Activated CD4-positive, alpha-beta memory T cell treated with anti-CD3 and anti-CD28 coated beads for 36 hours (primary cell): Measurements from ENCODE around the gene TGFBR3L. TPM values are rescaled to one million over a fixed set of nuclear protein-coding genes. Genes with fewer than 3 reads are reported as not detected.

Experiments used
- CTCF ChIA-PET: fragments of 350-600 bp; sonication (Branson Sonifier 250); formaldehyde crosslinking; loops from one replicate; lab custom pipeline; 2021; ENCODE audit warnings: antibody characterized with exemption, inconsistent platforms; lab: Charles Lee
- POLR2A ChIA-PET: fragments of 350-600 bp; sonication (Branson Sonifier 250); formaldehyde crosslinking; loops from one replicate; lab custom pipeline; 2021; ENCODE audit warnings: antibody characterized with exemption; lab: Charles Lee
- DNase-seq: peaks from one replicate; pipeline ENCODE4 v3.0.0-alpha.2; 2020
- H3K27ac Mint-ChIP-seq: one replicate; pipeline ENCODE4 v1.8.0; 2021; ENCODE audit warnings: mixed read lengths
- H3K27me3 Mint-ChIP-seq: one replicate; pipeline ENCODE4 v1.8.0; 2021; ENCODE audit warnings: mixed read lengths
- H3K36me3 Mint-ChIP-seq: one replicate; pipeline ENCODE4 v1.8.0; 2021; ENCODE audit warnings: mixed read lengths
- H3K4me1 Mint-ChIP-seq: one replicate; pipeline ENCODE4 v1.8.0; 2021; ENCODE audit warnings: low read depth, mixed read lengths
- H3K4me3 Mint-ChIP-seq: one replicate; pipeline ENCODE4 v1.8.0; 2021; ENCODE audit warnings: mild to moderate bottlenecking, mixed read lengths
- H3K9me3 Mint-ChIP-seq: one replicate; pipeline ENCODE4 v1.8.0; 2021; ENCODE audit warnings: mixed read lengths
- intact Hi-C: fragments of 100-400 bp; cut with micrococcal nuclease; formaldehyde crosslinking; loops from one replicate; pipeline ENCODE4 v1.15.1; 2023
- total RNA-seq, 2 experiments: library from RNA; stranded (reverse); gene quantifications; one replicate each; pipeline ENCODE4 v1.2.3, GENCODE V29; 2021

The TGFBR3L gene
- total RNA-seq = 1 to 10 TPM; 4.4 to 4.6 TPM

DNA sequence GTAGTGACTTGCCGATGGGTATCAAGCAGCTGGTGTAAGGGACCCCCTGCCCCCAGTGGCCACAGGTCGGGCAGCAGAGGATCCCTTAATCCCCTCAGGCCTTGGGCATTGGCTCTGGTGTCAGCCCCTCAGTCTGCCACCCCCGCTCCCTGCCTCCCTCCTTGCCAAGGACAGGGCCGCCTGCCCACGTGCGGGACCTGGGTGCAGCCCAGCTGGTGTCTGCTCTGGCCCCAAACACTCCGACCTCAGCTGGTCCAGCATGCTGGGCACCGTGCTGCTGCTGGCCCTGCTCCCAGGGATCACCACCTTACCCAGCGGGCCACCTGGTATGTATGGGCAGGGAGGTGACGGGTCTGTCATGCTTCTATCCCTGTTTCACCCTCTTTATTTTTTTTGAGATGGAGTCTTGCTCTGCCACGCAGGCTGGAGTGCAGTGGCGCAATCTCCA lies at the start of gene TGFBR3L:
Gene TGFBR3L, plus strand, starts transcription at position 233 of the 448 bp plus-strand sequence.
- Mint-ChIP-seq H3K36me3 (peaks cover 19% of the 10 kb centered on the region), H3K27me3 (peaks cover 21% of the 10 kb centered on the region), H3K27ac (no peak within 1 kb of the TSS), H3K4me1 (peaks cover 15% of the 10 kb centered on the region), H3K4me3 (peak within 1 kb of the TSS; percentile 46), H3K9me3 (no peaks in the 10 kb centered on the region)
- ChIA-PET CTCF (no interaction called here), POLR2A (no interaction called here)
- no peak for DNase-seq
- intact Hi-C loops = no loop called here

DNA sequence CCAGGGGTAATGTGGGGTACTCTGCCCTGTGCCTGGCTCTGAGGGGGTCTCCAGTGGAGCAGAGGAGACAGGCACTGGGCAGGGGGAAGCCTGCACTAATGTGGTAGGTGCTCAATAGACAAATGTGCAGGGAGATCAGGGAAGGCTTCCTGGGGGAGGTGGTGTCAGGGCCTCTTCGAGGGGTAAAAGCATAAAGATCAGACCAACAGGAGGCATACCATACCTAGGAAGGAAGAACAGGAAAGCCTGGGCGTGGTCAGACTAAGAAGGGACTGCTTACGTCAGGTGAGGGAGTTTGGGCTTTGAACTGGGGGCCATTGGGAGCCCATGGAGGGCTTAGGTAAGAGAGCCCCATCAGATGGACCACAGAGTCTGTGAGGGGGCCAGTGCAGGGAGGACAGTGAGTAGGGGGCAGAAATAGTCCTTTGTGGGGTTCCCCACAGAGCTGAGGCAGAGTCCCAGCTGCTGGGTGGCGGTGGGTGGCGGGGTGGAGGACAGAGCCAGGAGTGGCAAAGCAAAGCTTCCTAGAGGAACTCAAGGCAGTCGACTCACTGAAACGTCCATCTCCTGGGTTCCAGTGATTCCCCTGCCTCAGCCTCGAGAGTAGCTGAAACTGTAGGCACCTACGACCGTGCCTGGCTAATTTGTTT lies 49.2 kb upstream of the TGFBR3L start:
- ChIA-PET CTCF (no interaction called here), POLR2A (no interaction called here)
- Mint-ChIP-seq H3K4me1 (peaks cover 33% of the 10 kb centered on the region), H3K27me3 (peaks cover 11% of the 10 kb centered on the region), H3K27ac (no peak overlapping the region), H3K9me3 (no peaks in the 10 kb centered on the region), H3K4me3 (no peak overlapping the region), H3K36me3 (no peaks in the 10 kb centered on the region)
- intact Hi-C loops = loop anchor here (5.0 kb wide), 1 partner anchor 37 kb away; the partner anchor contains the start of gene MAP2K7
- DNase-seq = peak; percentile 18

DNA sequence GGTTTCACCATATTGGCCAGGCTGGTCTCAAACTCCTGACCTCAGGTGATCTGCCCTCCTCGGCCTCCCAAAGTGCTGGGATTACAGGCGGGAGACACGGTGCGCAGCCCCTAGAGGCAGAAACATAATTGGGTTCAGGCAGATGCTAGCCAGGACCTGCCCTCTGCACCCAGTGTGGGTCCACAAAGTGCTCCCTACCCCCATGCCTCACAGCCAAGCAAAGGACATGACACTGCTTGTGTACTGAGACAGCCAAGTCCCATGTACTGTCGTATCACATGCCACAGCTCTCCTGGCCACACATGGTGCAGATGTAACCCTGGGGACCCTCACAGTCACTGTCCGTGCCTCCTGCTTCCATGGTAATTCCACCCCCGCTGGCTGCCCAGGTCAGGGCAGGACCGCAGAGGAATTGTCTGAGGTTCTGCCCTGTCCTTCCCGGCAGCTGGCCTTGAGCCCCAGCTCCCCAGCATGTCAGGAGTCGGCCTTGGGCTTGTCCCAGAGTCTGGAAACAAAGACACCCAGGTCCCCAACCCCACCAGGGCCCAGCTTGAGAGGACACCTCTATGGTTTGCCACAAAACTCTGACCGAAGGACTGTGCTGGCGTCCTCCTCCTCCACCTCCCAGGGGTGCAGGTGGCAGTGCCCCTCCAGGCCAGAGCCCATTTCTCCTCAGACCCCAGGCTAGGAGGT lies 48.1 kb upstream of the TGFBR3L start:
- peaks cover 34% of the 10 kb centered on the region for H3K4me1 Mint-ChIP-seq
- no peak for DNase-seq
- intact Hi-C loops = loop anchor here (5.0 kb wide), 1 partner anchor 36 kb away; the partner anchor contains the start of gene MAP2K7
- H3K4me3 Mint-ChIP-seq = no peak overlapping the region
- no peaks in the 10 kb centered on the region for H3K36me3 Mint-ChIP-seq
- H3K9me3 Mint-ChIP-seq = no peaks in the 10 kb centered on the region
- ChIA-PET CTCF (interaction anchor here (0.8 kb wide), 1 partner anchor 49 kb away, joined by 4 read pairs; no protein-coding TSS in a partner anchor), POLR2A (no interaction called here)
- H3K27ac Mint-ChIP-seq = no peak overlapping the region
- H3K27me3 Mint-ChIP-seq = peaks cover 12% of the 10 kb centered on the region

DNA sequence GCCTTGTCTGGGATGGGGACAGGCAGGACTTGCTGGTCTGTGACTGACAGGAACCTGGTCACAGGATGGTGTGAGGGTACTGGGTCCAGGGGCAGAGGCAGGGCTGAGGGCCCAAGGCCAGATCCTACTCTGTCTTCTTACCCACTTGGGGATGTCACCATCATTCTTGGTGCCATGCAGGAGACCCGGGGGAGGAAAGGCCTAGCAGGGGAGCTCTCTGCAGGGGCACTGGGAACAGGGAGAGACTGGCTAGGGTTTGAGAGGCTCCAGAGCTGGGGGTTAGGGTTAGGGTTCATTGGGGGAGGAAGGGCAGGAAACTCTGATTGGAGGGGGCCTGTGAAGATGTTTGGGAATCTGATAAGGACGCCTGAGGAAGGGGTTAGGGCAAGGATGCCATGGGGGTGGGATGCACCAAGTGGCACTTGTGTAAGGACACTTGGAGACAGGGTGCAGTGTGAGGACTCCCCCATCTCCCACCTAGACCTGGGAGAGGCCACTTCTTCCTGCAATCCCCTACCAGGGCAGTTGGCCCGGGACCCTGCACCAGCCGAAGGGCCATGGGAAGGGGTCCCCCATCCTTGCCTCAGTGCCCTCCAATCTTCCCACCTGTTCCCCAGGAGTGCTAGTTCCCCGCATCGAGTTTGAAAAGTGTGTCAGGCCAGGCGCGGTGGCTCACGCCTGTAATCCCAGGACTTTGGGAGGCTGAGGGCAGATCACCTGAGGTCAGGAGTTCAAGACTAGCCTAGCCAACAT lies 47.4 kb upstream of the TGFBR3L start:
- peaks cover 20% of the 10 kb centered on the region for H3K27me3 Mint-ChIP-seq
- peaks cover 37% of the 10 kb centered on the region for H3K4me1 Mint-ChIP-seq
- ChIA-PET CTCF (interaction anchor here (0.8 to 2.3 kb wide), 2 partner anchors 48 to 299 kb away, joined by 4 to 21 read pairs; no protein-coding TSS in a partner anchor), POLR2A (no interaction called here)
- H3K27ac Mint-ChIP-seq = no peak overlapping the region
- H3K4me3 Mint-ChIP-seq = no peak overlapping the region
- no peaks in the 10 kb centered on the region for H3K9me3 Mint-ChIP-seq
- H3K36me3 Mint-ChIP-seq = no peaks in the 10 kb centered on the region
- DNase-seq = no peak
- intact Hi-C loops = loop anchor here (5.0 kb wide), 1 partner anchor 35 kb away; the partner anchor contains the start of gene MAP2K7

DNA sequence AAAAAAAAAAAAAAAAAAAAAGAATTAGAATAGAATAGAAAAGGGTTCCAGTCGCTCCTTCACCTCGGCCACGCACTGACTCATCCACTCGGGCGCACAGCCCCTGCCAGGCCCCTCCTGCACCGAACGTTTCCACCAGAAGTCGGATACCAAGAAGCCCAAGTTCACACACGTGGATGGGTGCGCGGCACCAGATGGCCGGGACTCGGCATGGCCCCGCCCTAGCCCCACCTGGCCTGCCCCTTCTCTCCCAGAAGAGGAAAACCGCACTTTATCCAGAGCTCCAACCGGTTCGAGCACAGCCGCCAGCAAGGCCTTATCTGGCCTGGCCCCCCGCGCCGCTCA lies 46.3 kb upstream of the TGFBR3L start:
- H3K4me3 Mint-ChIP-seq = peak overlapping the region; percentile 73
- peaks cover 40% of the 10 kb centered on the region for H3K4me1 Mint-ChIP-seq
- no peak overlapping the region for H3K27ac Mint-ChIP-seq
- DNase-seq = peak; percentile 48
- no peaks in the 10 kb centered on the region for H3K9me3 Mint-ChIP-seq
- intact Hi-C loops = loop anchor here (2.0 to 5.0 kb wide), 2 partner anchors 34 to 39 kb away; partner anchors contain the start of gene MAP2K7
- POLR2A ChIA-PET = interaction anchor here (0.9 to 1.0 kb wide), 2 partner anchors 35 to 48 kb away, joined by 3 to 4 read pairs; partner anchors contain the start of gene MAP2K7
- CTCF ChIA-PET = interaction anchor here (0.7 to 2.3 kb wide), 19 partner anchors 10 to 400 kb away, joined by 3 to 28 read pairs (median 7); partner anchors contain the start of genes EVI5L, LRRC8E, MAP2K7 and MCOLN1
- no peaks in the 10 kb centered on the region for H3K36me3 Mint-ChIP-seq
- peaks cover 26% of the 10 kb centered on the region for H3K27me3 Mint-ChIP-seq

DNA sequence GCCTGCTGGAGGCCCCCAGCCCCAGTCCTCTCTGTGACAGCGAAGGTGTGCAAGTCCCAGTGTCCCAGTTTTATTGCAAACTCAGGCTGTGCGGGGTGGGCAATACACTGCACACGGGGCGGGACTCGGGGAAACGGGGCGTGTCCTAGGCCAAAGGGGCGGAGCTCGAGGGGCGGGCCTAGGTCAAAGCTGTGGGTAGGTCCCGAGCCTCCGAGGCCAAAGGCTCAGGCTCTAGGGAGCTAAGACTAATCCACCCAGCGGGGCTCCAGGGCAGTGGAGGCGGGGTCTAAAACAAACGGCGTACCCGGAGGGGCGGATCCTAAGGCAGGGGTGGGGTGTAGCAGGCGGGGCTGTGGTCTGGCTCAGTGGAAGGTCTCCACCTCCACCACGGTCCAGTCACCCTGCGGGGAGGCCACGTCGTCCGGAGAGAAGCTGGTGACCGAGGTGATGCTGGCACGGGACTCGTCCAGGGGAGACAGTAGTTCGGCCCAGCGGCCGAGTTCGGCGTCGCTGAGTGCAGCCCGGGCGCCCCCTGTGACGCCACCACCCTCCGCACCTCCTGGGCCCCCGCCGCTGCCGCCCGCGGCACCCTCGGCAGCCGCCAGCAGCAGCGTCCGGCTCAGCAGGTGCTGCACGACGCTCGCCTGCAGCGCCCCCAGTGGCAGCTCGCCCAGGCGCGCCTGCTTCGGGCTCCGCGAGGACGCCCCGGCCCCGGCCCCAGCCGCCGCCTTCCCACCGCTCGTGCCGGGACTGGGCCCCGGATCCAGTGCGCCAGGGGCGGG lies 45.8 kb upstream of the TGFBR3L start:
- peaks cover 29% of the 10 kb centered on the region for H3K27me3 Mint-ChIP-seq
- intact Hi-C loops = loop anchor here (1.0 to 5.0 kb wide), 3 partner anchors 33 to 51 kb away; partner anchors contain the start of genes MAP2K7 and SNAPC2
- ChIA-PET CTCF (interaction anchor here (0.7 to 2.3 kb wide), 32 partner anchors 8 to 481 kb away, joined by 3 to 28 read pairs (median 6); partner anchors contain the start of genes EVI5L, LRRC8E, MAP2K7 and MCOLN1), POLR2A (interaction anchor here (0.9 to 1.0 kb wide), 2 partner anchors 35 to 47 kb away, joined by 3 to 4 read pairs; partner anchors contain the start of gene MAP2K7)
- peak overlapping the region; percentile 73 for H3K4me3 Mint-ChIP-seq
- peaks cover 42% of the 10 kb centered on the region for H3K4me1 Mint-ChIP-seq
- DNase-seq = peak; percentile 86
- no peak overlapping the region for H3K27ac Mint-ChIP-seq
- no peaks in the 10 kb centered on the region for H3K36me3 Mint-ChIP-seq
- no peaks in the 10 kb centered on the region for H3K9me3 Mint-ChIP-seq

DNA sequence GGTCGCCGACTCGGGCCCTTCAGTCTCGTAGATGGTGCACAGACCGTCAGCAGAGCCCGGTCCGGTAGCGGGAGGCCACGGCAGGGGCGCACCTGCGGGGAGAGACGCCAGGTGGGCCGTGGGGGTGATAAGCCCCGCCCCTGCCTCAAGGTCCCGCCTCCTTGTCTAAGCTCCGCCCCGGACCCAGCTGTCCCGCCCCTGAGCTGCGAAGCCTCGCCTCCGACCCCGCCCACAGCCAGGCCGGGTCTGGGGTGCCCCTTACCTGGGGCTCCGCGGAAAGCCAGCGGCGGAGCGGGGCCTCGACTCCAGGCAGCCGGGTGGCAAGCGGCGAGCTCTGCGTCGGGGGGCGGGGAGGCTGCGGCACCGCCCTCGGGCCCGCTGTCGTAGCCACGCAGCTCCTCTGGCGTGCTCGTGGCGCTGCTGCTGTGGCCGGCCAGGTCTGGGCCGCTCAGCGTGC lies 45.1 kb upstream of the TGFBR3L start:
- peaks cover 41% of the 10 kb centered on the region for H3K4me1 Mint-ChIP-seq
- H3K27ac Mint-ChIP-seq = no peak overlapping the region
- CTCF ChIA-PET = interaction anchor here (0.6 to 2.3 kb wide), 35 partner anchors 9 to 482 kb away, joined by 3 to 28 read pairs (median 6); partner anchors contain the start of genes EVI5L, LRRC8E, MAP2K7 and MCOLN1

DNA sequence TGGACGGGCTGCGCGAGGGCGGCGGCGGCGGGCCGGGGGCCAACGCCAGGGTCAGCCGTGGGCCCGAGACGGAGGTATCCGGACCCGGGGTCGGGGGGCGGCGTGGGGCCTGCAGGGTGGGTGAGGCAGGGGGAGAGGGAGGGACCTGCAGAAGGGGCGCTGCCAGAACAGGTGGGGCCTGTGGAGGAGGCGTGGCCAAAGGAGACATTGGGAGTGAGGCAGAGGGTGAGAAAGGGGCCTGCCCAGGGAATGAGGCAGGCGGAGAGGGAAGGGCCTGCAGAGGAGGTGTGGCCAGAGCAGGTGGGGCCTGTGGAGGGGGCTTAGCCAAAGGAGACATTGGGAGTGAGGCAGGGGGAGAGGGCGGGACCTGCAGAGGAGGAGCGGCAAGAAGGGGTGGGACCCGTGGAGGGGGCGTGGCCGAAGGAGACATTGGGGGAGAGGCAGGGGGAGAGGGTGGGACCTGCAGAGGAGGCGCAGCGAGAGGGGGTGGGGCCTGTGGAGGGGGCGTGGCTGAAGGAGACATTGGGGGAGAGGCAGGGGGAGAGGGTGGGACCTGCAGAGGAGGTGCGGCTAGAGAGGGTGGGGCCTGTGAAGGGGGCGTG lies 44.6 kb upstream of the TGFBR3L start:
- ChIA-PET POLR2A (no interaction called here), CTCF (interaction anchor here (0.6 to 2.3 kb wide), 33 partner anchors 9 to 482 kb away, joined by 3 to 28 read pairs (median 6); partner anchors contain the start of genes EVI5L, LRRC8E, MAP2K7 and MCOLN1)
- peaks cover 25% of the 10 kb centered on the region for H3K27me3 Mint-ChIP-seq
- peak; percentile 66 for DNase-seq
- intact Hi-C loops = loop anchor here (1.0 to 5.0 kb wide), 3 partner anchors 32 to 50 kb away; partner anchors contain the start of genes MAP2K7 and SNAPC2
- H3K4me1 Mint-ChIP-seq = peaks cover 40% of the 10 kb centered on the region
- H3K9me3 Mint-ChIP-seq = no peaks in the 10 kb centered on the region
- peak overlapping the region; percentile 23 for H3K4me3 Mint-ChIP-seq
- no peak overlapping the region for H3K27ac Mint-ChIP-seq
- no peaks in the 10 kb centered on the region for H3K36me3 Mint-ChIP-seq

More for the DNA sequence above, 45.1 kb upstream of the TGFBR3L start:
- intact Hi-C loops = loop anchor here (1.0 to 5.0 kb wide), 3 partner anchors 33 to 51 kb away; partner anchors contain the start of genes MAP2K7 and SNAPC2
- Mint-ChIP-seq H3K9me3 (no peaks in the 10 kb centered on the region), H3K36me3 (no peaks in the 10 kb centered on the region), H3K27me3 (peaks cover 29% of the 10 kb centered on the region), H3K4me3 (peak overlapping the region; percentile 55)
- peak; percentile 84 for DNase-seq
- POLR2A ChIA-PET = interaction anchor here (1.0 kb wide), 1 partner anchor 47 kb away, joined by 3 read pairs; no protein-coding TSS in a partner anchor

DNA sequence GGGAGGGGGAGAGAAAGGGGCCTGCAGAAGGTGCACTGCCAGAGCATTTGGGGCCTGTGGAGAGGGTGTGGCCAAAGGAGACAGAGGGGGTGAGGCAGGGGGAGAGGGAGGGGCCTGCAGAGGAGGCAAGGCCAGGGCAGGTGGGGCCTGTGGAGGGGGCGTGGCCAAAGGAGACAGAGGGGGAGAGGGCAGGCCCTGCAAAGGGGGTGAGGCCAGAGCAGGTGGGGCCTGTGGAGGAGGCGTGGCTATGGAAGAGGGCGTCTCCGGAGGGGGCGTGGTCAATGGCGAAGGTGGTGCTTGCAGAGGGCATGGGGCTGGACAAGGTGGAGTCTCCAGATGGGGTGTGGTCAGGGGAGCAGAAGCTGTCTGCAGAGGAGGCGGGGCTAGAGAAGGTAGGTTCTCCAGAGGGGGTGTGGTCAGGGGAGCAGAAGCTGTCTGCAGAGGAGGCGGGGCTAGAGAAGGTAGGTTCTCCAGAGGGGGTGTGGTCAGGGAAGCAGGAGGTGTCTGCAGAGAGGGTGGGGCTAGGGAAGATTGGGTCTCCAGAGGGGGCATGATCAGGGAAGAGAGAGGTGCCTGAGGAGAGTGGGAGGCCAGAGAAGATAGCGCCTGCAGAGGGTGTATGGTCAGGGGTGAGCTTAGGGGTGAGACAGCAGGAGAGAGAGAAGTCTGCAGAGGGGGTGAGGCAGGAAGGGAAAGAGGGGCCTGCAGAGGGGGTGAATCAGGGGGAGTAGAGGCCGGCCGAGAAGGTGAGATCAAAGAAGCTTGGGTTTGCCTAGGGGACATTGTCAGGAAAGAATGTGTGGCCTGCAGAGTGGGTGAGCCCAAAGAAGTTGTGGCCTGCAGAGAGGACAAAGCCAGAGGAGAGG lies 43.8 kb upstream of the TGFBR3L start:
- POLR2A ChIA-PET = no interaction called here

More for the DNA sequence above, 43.8 kb upstream of the TGFBR3L start:
- peaks cover 36% of the 10 kb centered on the region for H3K4me1 Mint-ChIP-seq
- H3K9me3 Mint-ChIP-seq = no peaks in the 10 kb centered on the region
- peaks cover 21% of the 10 kb centered on the region for H3K27me3 Mint-ChIP-seq
- intact Hi-C loops = no loop called here
- no peak overlapping the region for H3K4me3 Mint-ChIP-seq
- H3K27ac Mint-ChIP-seq = no peak overlapping the region
- H3K36me3 Mint-ChIP-seq = no peaks in the 10 kb centered on the region
- CTCF ChIA-PET = no interaction called here
- peak; percentile 81 for DNase-seq
